Endothelial cell of umbilical vein (primary cell): Measurements from ENCODE around the gene JUP. TPM values are rescaled to one million over a fixed set of nuclear protein-coding genes. Genes with fewer than 3 reads are reported as not detected.

Experiments used
- BruUV-seq: library from RNA; stranded (reverse); fragments of 400-500 nt; replicated peaks from 2 replicates; lab custom pipeline; 2021; lab: Mats Ljungman, UMichigan
- CTCF ChIA-PET: fragments of 300-600, 350-600 bp; sonication (Branson Sonifier 250); formaldehyde crosslinking; loops from one replicate; lab custom pipeline; 2021; ENCODE audit warnings: antibody characterized with exemption, inconsistent platforms; lab: Charles Lee
- POLR2A ChIA-PET: fragments of 300-600, 350-600 bp; sonication (Branson Sonifier 250); formaldehyde crosslinking; loops from one replicate; lab custom pipeline; 2021; ENCODE audit warnings: antibody characterized with exemption, inconsistent platforms; lab: Charles Lee
- DNase-seq: peaks from one replicate; pipeline ENCODE4 v3.0.0-alpha.2; 2011; ENCODE audit warnings: low read depth, low spot score
- FAIRE-seq: peaks from 2 replicates; lab custom pipeline; 2011; peaks lifted over from hg19 to GRCh38; lab: Jason Lieb, UNC
- H2AFZ ChIP-seq: 2 replicates; pipeline ENCODE4 v1.6.0; 2012; ENCODE audit warnings: low read depth, low read length, control low read depth, inconsistent platforms
- H3K27ac ChIP-seq: 2 replicates; pipeline ENCODE4 v1.5.1; 2011; ENCODE audit warnings: low read depth, mild to moderate bottlenecking, control low read depth, low read length, moderate library complexity; ENCODE audit not compliant: insufficient read depth
- H3K27me3 ChIP-seq, 2 experiments: 2 replicates each; pipeline versions ENCODE4 v1.6.0 to v1.6.1; 2011; ENCODE audit warnings: low read length in 2 of 2, mixed read lengths in 1 of 2; ENCODE audit not compliant: control insufficient read depth in 2 of 2, insufficient read depth in 2 of 2
- H3K36me3 ChIP-seq, 2 experiments: 2 replicates in 1 of 2; 3 replicates in 1 of 2; pipeline ENCODE4 v1.5.1; 2011; ENCODE audit warnings: low read length in 2 of 2, mild to moderate bottlenecking in 1 of 2, moderate library complexity in 1 of 2; ENCODE audit not compliant: control insufficient read depth in 2 of 2, insufficient read depth in 2 of 2; ENCODE audit errors: extremely low read depth in 1 of 2
- H3K4me1 ChIP-seq: 3 replicates; pipeline ENCODE4 v1.5.1; 2011; ENCODE audit warnings: mild to moderate bottlenecking, low read length; ENCODE audit not compliant: control insufficient read depth, insufficient read depth; ENCODE audit errors: extremely low read depth
- H3K4me2 ChIP-seq: 2 replicates; pipeline ENCODE4 v1.6.1; 2011; ENCODE audit warnings: low read length, control low read depth, mixed read lengths; ENCODE audit not compliant: insufficient read depth
- H3K4me3 ChIP-seq, 3 experiments: fragments of 200-600 bp in 1 of 3; sonication (generic), shearing (Covaris generic) in 1 of 3; replicated peaks in 1 of 3; 2 replicates each; pipeline ENCODE4 v1.5.1; 2011 to 2016; ENCODE audit warnings: control low read depth in 3 of 3, low read length in 3 of 3, mild to moderate bottlenecking in 2 of 3, inconsistent platforms in 1 of 3, low read depth in 1 of 3, moderate library complexity in 1 of 3; ENCODE audit not compliant: insufficient read depth in 1 of 3
- H3K79me2 ChIP-seq: 2 replicates; pipeline ENCODE4 v1.6.0; 2012; ENCODE audit warnings: low read length, inconsistent platforms; ENCODE audit not compliant: control insufficient read depth, insufficient read depth
- H3K9ac ChIP-seq: replicated peaks from 2 replicates; pipeline ENCODE3; 2011; ENCODE audit warnings: low read length, control low read depth; ENCODE audit not compliant: insufficient read depth; ENCODE audit errors: extremely low read depth
- H3K9me1 ChIP-seq: replicated peaks from 3 replicates; pipeline ENCODE4 v1.6.0; 2011; ENCODE audit warnings: mild to moderate bottlenecking, low read length; ENCODE audit not compliant: control insufficient read depth, insufficient read depth; ENCODE audit errors: extremely low read depth
- H3K9me3 ChIP-seq: replicated peaks from 2 replicates; pipeline ENCODE4 v1.5.1; 2012; ENCODE audit warnings: low read length, inconsistent platforms; ENCODE audit not compliant: control insufficient read depth, insufficient read depth
- H4K20me1 ChIP-seq: replicated peaks from 2 replicates; pipeline ENCODE3; 2011; ENCODE audit warnings: mild to moderate bottlenecking, low read length; ENCODE audit not compliant: control insufficient read depth, insufficient read depth; ENCODE audit errors: extremely low read depth
- EZH2 ChIP-seq: IDR thresholded peaks from 2 replicates; pipeline ENCODE4 v1.6.1; 2012; ENCODE audit warnings: borderline replicate concordance, low read depth, mild to moderate bottlenecking, moderate library complexity, low read length, inconsistent platforms; ENCODE audit not compliant: severe bottlenecking
- FOS ChIP-seq: IDR thresholded peaks from 2 replicates; pipeline ENCODE4 v1.6.1; 2011; ENCODE audit warnings: mild to moderate bottlenecking, low read length, moderate library complexity, borderline replicate concordance; ENCODE audit not compliant: insufficient read depth
- GATA2 ChIP-seq: IDR thresholded peaks from 2 replicates; pipeline ENCODE4 v1.7.0; 2011; ENCODE audit warnings: low read depth, mild to moderate bottlenecking, moderate library complexity, mixed read lengths, low read length; ENCODE audit not compliant: insufficient read length, insufficient read depth
- JUN ChIP-seq: IDR thresholded peaks from 2 replicates; pipeline ENCODE4 v1.6.1; 2011; ENCODE audit warnings: borderline replicate concordance, low read depth; ENCODE audit not compliant: insufficient read length, insufficient read depth
- MYC ChIP-seq: IDR thresholded peaks from one replicate; pipeline ENCODE4 v1.6.1; 2011; ENCODE audit warnings: mild to moderate bottlenecking, low read depth, low read length
- POLR2A ChIP-seq: IDR thresholded peaks from 2 replicates; pipeline ENCODE4 v1.6.1; 2012; ENCODE audit warnings: low read depth, mild to moderate bottlenecking, control low read depth, low read length
- POLR2AphosphoS5 ChIP-seq: IDR thresholded peaks from 2 replicates; pipeline ENCODE4 v1.6.1; 2012; ENCODE audit warnings: low read depth, mild to moderate bottlenecking, control low read depth, low read length, moderate library complexity; ENCODE audit not compliant: insufficient read depth
- dilution Hi-C: fragments of 300-500 bp; cut with MboI; formaldehyde crosslinking; loops from one replicate; pipeline ENCODE4 v1.15.0; 2019; ENCODE audit warnings: low sequenced_read_pairs; ENCODE audit not compliant: extremely low pct_ligation_motif_present
- intact Hi-C: fragments of 100-400 bp; cut with micrococcal nuclease; formaldehyde crosslinking; loops from one replicate; pipeline ENCODE4 v1.10.0; 2022
- polyA plus RNA-seq, 4 experiments: library from polyadenylated mRNA; depleted of rRNA in 3 of 4; stranded (reverse) in 3 of 4; unstranded in 1 of 4; fragments of >200 nt; gene quantifications; 2 replicates each; pipeline versions ENCODE4 v1.2.1 to v1.2.3, GENCODE V29; 2011 to 2012; ENCODE audit warnings: missing spikeins in 1 of 4
- total RNA-seq: library from RNA; stranded (reverse); gene quantifications from 2 replicates; pipeline ENCODE4 v1.2.3, GENCODE V29; 2021
- TF ChIP-seq, protein P1 (sequence below), 2 donors: IDR thresholded peaks; 1 replicate in 1 of 2; 2 replicates in 1 of 2; pipeline ENCODE4 v1.5.1; 2011; ENCODE audit warnings: low read length in 2 of 2, mild to moderate bottlenecking in 2 of 2, moderate library complexity in 2 of 2, control low read depth in 1 of 2, inconsistent platforms in 1 of 2, low read depth in 1 of 2; ENCODE audit not compliant: insufficient read depth in 1 of 2; ENCODE audit errors: extremely low read depth in 1 of 2
- TF ChIP-seq, protein P2 (sequence below): IDR thresholded peaks from 2 replicates; pipeline ENCODE4 v1.6.1; 2011; ENCODE audit not compliant: insufficient read depth, insufficient read length

JUP gene
- total and polyA plus RNA-seq, 2 donors (not counting 3 experiments of a cell fraction or from before 2014, with no cell fraction given) = 98.0 to 171 TPM

DNA sequence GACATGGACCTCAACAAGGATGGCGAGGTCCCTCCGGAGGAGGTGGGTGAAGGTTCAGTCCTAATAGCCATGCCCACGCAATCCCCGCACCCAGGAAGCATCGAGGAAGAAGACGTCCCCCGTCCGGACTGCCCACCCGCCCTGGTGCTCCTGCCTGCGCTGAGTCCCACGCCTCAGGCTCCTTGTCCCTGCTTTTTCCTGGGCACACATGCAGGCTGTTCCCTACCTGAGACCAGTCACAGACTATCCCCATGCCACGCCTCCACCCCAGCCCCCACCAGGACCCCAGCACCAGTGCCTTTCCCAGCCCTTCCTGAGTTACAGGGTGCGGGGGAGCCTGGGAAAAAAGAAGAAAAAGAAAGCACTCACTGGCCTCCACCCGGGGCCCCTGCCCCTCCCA, 35.3 kb upstream of the JUP start:
- Histone ChIP-seq H3K4me3 (no peak overlapping the region), H3K27ac (no peak overlapping the region), H4K20me1 (no peaks in the 10 kb centered on the region), H3K9ac (no peak overlapping the region), H3K79me2 (peaks cover 3% of the 10 kb centered on the region), H3K9me3 (no peaks in the 10 kb centered on the region), H3K36me3 (peaks cover 0 to 33% of the 10 kb centered on the region in 2 experiments), H3K27me3 (no peaks in the 10 kb centered on the region), H3K4me2 (no peak overlapping the region), H2AFZ (no peak overlapping the region), H3K9me1 (no peaks in the 10 kb centered on the region), H3K4me1 (no peaks in the 10 kb centered on the region)
- dilution Hi-C loops = no loop called here
- CTCF ChIA-PET = interaction anchor here (1.0 kb wide), 1 partner anchor 43 kb away, joined by 3 read pairs; the partner anchor contains the start of gene KLHL11
- intact Hi-C loops = no loop called here
- DNase-seq (no peak), FAIRE-seq (no peak)
- POLR2A ChIA-PET = interaction anchor here (0.5 kb wide), 1 partner anchor 58 kb away, joined by 4 read pairs; no protein-coding TSS in a partner anchor
- BruUV-seq = no TSS peak
- TF ChIP-seq FOS (no peak), POLR2A (no peak), GATA2 (no peak), POLR2AphosphoS5 (no peak), MYC (no peak), JUN (no peak), EZH2 (no peak)
- TF ChIP-seq, protein P1, sequence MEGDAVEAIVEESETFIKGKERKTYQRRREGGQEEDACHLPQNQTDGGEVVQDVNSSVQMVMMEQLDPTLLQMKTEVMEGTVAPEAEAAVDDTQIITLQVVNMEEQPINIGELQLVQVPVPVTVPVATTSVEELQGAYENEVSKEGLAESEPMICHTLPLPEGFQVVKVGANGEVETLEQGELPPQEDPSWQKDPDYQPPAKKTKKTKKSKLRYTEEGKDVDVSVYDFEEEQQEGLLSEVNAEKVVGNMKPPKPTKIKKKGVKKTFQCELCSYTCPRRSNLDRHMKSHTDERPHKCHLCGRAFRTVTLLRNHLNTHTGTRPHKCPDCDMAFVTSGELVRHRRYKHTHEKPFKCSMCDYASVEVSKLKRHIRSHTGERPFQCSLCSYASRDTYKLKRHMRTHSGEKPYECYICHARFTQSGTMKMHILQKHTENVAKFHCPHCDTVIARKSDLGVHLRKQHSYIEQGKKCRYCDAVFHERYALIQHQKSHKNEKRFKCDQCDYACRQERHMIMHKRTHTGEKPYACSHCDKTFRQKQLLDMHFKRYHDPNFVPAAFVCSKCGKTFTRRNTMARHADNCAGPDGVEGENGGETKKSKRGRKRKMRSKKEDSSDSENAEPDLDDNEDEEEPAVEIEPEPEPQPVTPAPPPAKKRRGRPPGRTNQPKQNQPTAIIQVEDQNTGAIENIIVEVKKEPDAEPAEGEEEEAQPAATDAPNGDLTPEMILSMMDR (IDR thresholded peaks at IDR 0.05; ENCODE audit: extremely low read depth in 1 of 2, insufficient read depth in 1 of 2, low read depth in 1 of 2, low read length in 2 of 2) = no peak
- TF ChIP-seq, protein P2, sequence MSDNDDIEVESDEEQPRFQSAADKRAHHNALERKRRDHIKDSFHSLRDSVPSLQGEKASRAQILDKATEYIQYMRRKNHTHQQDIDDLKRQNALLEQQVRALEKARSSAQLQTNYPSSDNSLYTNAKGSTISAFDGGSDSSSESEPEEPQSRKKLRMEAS = no peak
